Choroid plexus epithelial cell (primary cell): ENCODE data around the gene UBD.

Experiments
- DNase-seq: peaks from one replicate; pipeline ENCODE4 v3.0.0-alpha.2; 2010; ENCODE audit warnings: low read depth
- H3K4me3 ChIP-seq: 2 replicates; pipeline ENCODE4 v1.5.1; 2011; ENCODE audit warnings: low read depth, mild to moderate bottlenecking, control low read depth, low read length, moderate library complexity
- TF ChIP-seq, protein P1 (sequence below): conservative IDR thresholded peaks from 2 replicates; pipeline ENCODE4 v1.5.1; 2011; ENCODE audit warnings: low read depth, mild to moderate bottlenecking, control low read depth, inconsistent platforms, low read length, moderate library complexity

The UBD gene

DNA sequence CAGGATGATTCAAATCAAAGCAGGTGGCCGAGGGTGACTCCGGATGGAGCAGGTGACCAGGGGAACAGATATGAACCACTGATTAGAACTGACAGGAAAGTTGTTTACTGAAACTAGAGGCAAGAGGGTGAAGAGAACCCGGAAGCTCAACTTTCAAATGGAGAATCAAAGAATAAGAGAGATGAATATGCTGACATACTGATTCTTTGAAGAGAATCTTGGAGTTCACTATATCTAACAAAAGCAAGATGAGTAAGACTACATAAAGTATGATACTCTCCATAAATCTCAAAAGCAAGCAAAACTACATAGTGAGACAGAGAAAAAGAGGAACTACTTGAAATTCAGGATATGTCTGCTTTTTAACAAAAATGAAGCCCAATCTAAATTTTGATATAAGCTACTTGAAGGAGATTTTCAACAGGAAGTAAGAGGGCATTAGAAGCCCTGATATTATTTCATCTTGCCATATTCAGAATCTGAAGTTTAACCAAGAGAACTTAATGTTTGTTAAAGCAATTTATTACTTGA is 4.0 kb upstream of the UBD start:
- no peak overlapping the region for H3K4me3 ChIP-seq
- TF ChIP-seq, protein P1, sequence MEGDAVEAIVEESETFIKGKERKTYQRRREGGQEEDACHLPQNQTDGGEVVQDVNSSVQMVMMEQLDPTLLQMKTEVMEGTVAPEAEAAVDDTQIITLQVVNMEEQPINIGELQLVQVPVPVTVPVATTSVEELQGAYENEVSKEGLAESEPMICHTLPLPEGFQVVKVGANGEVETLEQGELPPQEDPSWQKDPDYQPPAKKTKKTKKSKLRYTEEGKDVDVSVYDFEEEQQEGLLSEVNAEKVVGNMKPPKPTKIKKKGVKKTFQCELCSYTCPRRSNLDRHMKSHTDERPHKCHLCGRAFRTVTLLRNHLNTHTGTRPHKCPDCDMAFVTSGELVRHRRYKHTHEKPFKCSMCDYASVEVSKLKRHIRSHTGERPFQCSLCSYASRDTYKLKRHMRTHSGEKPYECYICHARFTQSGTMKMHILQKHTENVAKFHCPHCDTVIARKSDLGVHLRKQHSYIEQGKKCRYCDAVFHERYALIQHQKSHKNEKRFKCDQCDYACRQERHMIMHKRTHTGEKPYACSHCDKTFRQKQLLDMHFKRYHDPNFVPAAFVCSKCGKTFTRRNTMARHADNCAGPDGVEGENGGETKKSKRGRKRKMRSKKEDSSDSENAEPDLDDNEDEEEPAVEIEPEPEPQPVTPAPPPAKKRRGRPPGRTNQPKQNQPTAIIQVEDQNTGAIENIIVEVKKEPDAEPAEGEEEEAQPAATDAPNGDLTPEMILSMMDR, result no peak
- no peak for DNase-seq

- no peak overlapping the region for H3K4me3 ChIP-seq
- TF ChIP-seq, protein P1, result no peak
- no peak for DNase-seq
Observed at GRCh38 chr6:29561606-29562181, 2.2 kb upstream of the UBD start.

DNA sequence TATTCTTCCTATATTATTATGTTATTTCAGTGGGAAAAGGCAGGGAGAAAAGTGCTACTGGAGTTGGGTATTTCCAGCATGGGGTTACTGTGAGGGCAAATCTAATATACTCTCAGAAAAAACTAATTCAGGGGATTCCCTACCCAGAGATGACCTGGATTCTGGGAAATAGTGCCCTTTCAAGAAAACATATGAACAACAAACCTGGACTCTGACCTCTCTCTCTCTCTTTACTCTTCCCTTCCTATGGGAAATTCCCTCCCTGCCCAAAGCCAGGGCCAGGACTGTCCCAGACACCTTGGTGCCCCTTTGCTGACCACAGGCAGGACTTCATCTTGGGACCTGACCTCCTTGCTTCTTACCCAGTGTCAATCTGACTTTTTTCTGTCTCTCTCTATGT is 1.6 kb upstream of the UBD start:
- no peak for DNase-seq
- TF ChIP-seq, protein P1, result no peak

GRCh38 chr6:29558439-29559079 is 973 bp downstream of the UBD start:
- DNase-seq, result no peak
- no peak overlapping the region for H3K4me3 ChIP-seq
- TF ChIP-seq, protein P1, result no peak

More for the DNA sequence above, 1.6 kb upstream of the UBD start:
- no peak overlapping the region for H3K4me3 ChIP-seq

GRCh38 chr6:29557320-29557719 is 2.2 kb downstream of the UBD start:
- TF ChIP-seq, protein P1, result no peak
- DNase-seq, result no peak
- H3K4me3 ChIP-seq, result no peak overlapping the region

DNA sequence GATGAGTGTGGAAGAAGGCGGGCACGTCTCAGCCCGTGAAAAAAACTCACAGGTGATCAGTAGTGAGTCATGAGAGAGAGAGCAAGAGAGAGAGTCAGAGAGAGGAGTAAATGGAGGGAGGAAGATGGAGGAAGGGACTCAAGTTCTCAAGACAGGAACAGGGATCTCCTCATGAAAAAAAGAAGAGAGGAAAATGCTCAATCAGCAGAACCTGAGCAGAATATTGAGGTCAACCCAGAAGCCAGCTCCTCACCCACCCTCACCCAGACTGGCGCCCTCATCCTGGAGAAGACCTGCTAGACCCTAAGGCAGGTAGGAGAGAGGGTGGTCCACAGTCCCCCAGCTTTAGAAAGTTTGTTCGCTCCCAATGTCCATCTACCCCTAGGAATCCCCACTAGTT is 4.8 kb downstream of the UBD start:
- DNase-seq, result no peak
- no peak overlapping the region for H3K4me3 ChIP-seq
- TF ChIP-seq, protein P1, result no peak
